AG04450 (cell line): Measurements from ENCODE around the gene EHBP1L1. TPM values are rescaled to one million over a fixed set of nuclear protein-coding genes. Genes with fewer than 3 reads are reported as not detected.

ENCODE experiments used
- CTCF ChIA-PET: fragments of 300-600, 350-600 bp; formaldehyde crosslinking; extraction: SDS; loops from one replicate; lab custom pipeline; 2022; ENCODE audit warnings: antibody characterized with exemption, inconsistent platforms; lab: Charles Lee
- POLR2A ChIA-PET: fragments of 350-600 bp; formaldehyde crosslinking; extraction: SDS; loops from one replicate; lab custom pipeline; 2021; ENCODE audit warnings: antibody characterized with exemption, inconsistent platforms; lab: Yijun Ruan, JAX
- DNase-seq: peaks from one replicate; pipeline ENCODE4 v3.0.0-alpha.2; 2011; ENCODE audit warnings: low read depth, low spot score
- H3K27ac ChIP-seq: one replicate; pipeline ENCODE4 v1.5.1; 2012; ENCODE audit warnings: low read depth, low read length, control low read depth
- H3K27me3 ChIP-seq: one replicate; pipeline ENCODE4 v1.6.0; 2012; ENCODE audit warnings: low read length; ENCODE audit not compliant: control insufficient read depth, insufficient read depth
- H3K4me3 ChIP-seq: 2 replicates; pipeline ENCODE4 v1.5.1; 2011; ENCODE audit warnings: mild to moderate bottlenecking, low read depth, low read length, control low read depth
- H3K9me3 ChIP-seq: 2 replicates; pipeline ENCODE4 v1.5.1; 2012; ENCODE audit warnings: low read length; ENCODE audit not compliant: control insufficient read depth, insufficient read depth
- CTCF ChIP-seq: IDR thresholded peaks from 2 replicates; pipeline ENCODE4 v1.5.1; 2011; ENCODE audit warnings: low read depth, low read length, control low read depth, inconsistent platforms
- polyA plus RNA-seq: library from polyadenylated mRNA; depleted of rRNA; stranded (reverse); fragments of >200 nt; gene quantifications from 2 replicates; pipeline ENCODE4 v1.2.3, GENCODE V29; 2011

The EHBP1L1 gene
- polyA plus RNA-seq, 1 experiment, result 11.3 TPM

GRCh38 chr11:65565624-65566453 lies 10.0 kb upstream of the EHBP1L1 start:
- no peak for TF ChIP-seq CTCF
- H3K9me3 ChIP-seq, result peaks cover 4% of the 10 kb centered on the region; the same call in 1 of the 2 replicates
- H3K27ac ChIP-seq, result peak overlapping the region; percentile 11
- no peaks in the 10 kb centered on the region for H3K27me3 ChIP-seq
- DNase-seq, result no peak
- POLR2A ChIA-PET, result interaction anchor here (0.6 to 1.1 kb wide), 2 partner anchors 430 to 747 kb away, joined by 3 to 4 read pairs; no protein-coding TSS in a partner anchor
- CTCF ChIA-PET, result interaction anchor here (0.6 to 0.7 kb wide), 2 partner anchors 318 to 503 kb away, joined by 3 to 4 read pairs; no protein-coding TSS in a partner anchor
- H3K4me3 ChIP-seq, result no peak overlapping the region

GRCh38 chr11:65569164-65569972 lies 6.5 kb upstream of the EHBP1L1 start:
- ChIA-PET POLR2A (interaction anchor here (1.0 to 1.2 kb wide), 7 partner anchors 9 to 147 kb away, joined by 3 to 7 read pairs (median 4); partner anchors contain the start of genes NEAT1, PCNX3 and SCYL1), CTCF (interaction anchor here (2.3 to 4.1 kb wide), 2 partner anchors 8 to 28 kb away, joined by 11 to 20 read pairs; no protein-coding TSS in a partner anchor)
- peak overlapping the region; percentile 98 for H3K4me3 ChIP-seq
- H3K27me3 ChIP-seq, result no peaks in the 10 kb centered on the region
- no peak for TF ChIP-seq CTCF
- H3K27ac ChIP-seq, result peak overlapping the region; percentile 95
- DNase-seq, result no peak
- peaks cover 4% of the 10 kb centered on the region; the same call in 1 of the 2 replicates for H3K9me3 ChIP-seq

- Histone ChIP-seq H3K9me3 (peaks cover 4% of the 10 kb centered on the region; the same call in 1 of the 2 replicates), H3K4me3 (peak within 1 kb of the TSS; percentile 98), H3K27me3 (no peaks in the 10 kb centered on the region), H3K27ac (peak within 1 kb of the TSS; percentile 95)
- peak; percentile 26 for TF ChIP-seq CTCF
- DNase-seq, result peak; percentile 96
- ChIA-PET POLR2A (interaction anchor here (1.0 to 1.3 kb wide), 9 partner anchors 10 to 288 kb away, joined by 3 to 7 read pairs (median 4); partner anchors contain the start of genes NEAT1, PCNX3 and SCYL1), CTCF (interaction anchor here (0.7 to 4.1 kb wide), 3 partner anchors 9 to 29 kb away, joined by 3 to 20 read pairs (median 11); no protein-coding TSS in a partner anchor)
Observed at GRCh38 chr11:65569973-65570918, 5.6 kb upstream of the EHBP1L1 start, which contains the start of gene ZNRD2. ZNRD2 (plus strand) TSS chr11:65570477; CDS start chr11:65570492, 15 bp downstream.

GRCh38 chr11:65571420-65571819 lies 4.4 kb upstream of the EHBP1L1 start:
- Histone ChIP-seq H3K4me3 (peak overlapping the region; percentile 98), H3K27me3 (no peaks in the 10 kb centered on the region), H3K9me3 (peaks cover 4% of the 10 kb centered on the region; the same call in 1 of the 2 replicates), H3K27ac (no peak overlapping the region)
- ChIA-PET CTCF (interaction anchor here (0.8 to 4.1 kb wide), 3 partner anchors 10 to 31 kb away, joined by 3 to 20 read pairs (median 11); no protein-coding TSS in a partner anchor), POLR2A (interaction anchor here (1.3 kb wide), 1 partner anchor 287 kb away, joined by 3 read pairs; no protein-coding TSS in a partner anchor)
- TF ChIP-seq CTCF, result no peak
- DNase-seq, result no peak
